AG04450 (cell line): ENCODE results near the gene PGF. TPM values are rescaled to one million over a fixed set of nuclear protein-coding genes. Genes with fewer than 3 reads are reported as not detected.

ENCODE experiments used
- CTCF ChIA-PET: fragments of 300-600, 350-600 bp; formaldehyde crosslinking; extraction: SDS; loops from one replicate; lab custom pipeline; 2022; ENCODE audit warnings: antibody characterized with exemption, inconsistent platforms; lab: Charles Lee
- POLR2A ChIA-PET: fragments of 350-600 bp; formaldehyde crosslinking; extraction: SDS; loops from one replicate; lab custom pipeline; 2021; ENCODE audit warnings: antibody characterized with exemption, inconsistent platforms; lab: Yijun Ruan, JAX
- DNase-seq: peaks from one replicate; pipeline ENCODE4 v3.0.0-alpha.2; 2011; ENCODE audit warnings: low read depth, low spot score
- H3K27ac ChIP-seq: one replicate; pipeline ENCODE4 v1.5.1; 2012; ENCODE audit warnings: low read depth, low read length, control low read depth
- H3K27me3 ChIP-seq: one replicate; pipeline ENCODE4 v1.6.0; 2012; ENCODE audit warnings: low read length; ENCODE audit not compliant: control insufficient read depth, insufficient read depth
- H3K4me3 ChIP-seq: 2 replicates; pipeline ENCODE4 v1.5.1; 2011; ENCODE audit warnings: mild to moderate bottlenecking, low read depth, low read length, control low read depth
- H3K9me3 ChIP-seq: 2 replicates; pipeline ENCODE4 v1.5.1; 2012; ENCODE audit warnings: low read length; ENCODE audit not compliant: control insufficient read depth, insufficient read depth
- polyA plus RNA-seq: library from polyadenylated mRNA; depleted of rRNA; stranded (reverse); fragments of >200 nt; gene quantifications from 2 replicates; pipeline ENCODE4 v1.2.3, GENCODE V29; 2011
- TF ChIP-seq, protein P1 (sequence below): IDR thresholded peaks from 2 replicates; pipeline ENCODE4 v1.5.1; 2011; ENCODE audit warnings: low read depth, low read length, control low read depth, inconsistent platforms

Gene PGF
- polyA plus RNA-seq, 1 experiment: 0.63 TPM

DNA sequence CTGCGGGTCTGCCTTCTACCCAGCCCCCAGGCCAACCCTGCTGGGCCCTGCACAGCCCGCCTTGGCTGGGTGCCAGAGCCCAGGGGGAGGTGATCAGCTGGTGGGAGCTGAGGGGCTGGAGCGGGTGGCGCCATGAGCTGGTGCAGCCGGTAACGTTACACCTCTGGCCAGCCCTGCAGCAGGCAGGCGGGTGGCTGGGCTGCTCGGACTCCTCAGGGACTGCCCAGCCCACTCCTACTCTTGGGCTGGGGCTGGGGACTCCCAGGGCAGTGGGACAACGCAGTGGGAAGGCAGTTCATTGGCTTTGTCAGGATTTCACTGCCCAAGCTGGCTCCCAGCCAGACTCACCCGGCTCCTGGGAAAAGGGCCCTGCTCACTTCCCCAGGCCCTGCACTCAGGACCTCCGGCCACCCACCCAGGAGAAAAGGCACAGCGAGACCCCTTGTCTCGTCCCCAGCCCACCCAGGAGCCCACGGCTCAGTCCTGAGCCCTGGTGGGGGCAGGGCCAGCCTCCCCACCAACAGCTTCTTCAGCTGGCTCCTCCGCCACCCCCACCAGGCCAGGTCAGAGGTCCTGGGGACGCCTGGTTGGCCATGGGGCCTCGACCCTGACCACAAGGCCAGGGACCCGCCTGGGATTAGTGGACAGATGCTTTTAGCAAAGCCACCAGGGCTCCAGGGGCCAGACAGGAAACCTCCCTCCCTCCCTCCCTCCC, 1.0 kb downstream of the PGF start:
- Histone ChIP-seq H3K4me3 (peak overlapping the region; percentile 13), H3K9me3 (no peaks in the 10 kb centered on the region; the same call in 1 of the 2 replicates), H3K27ac (no peak overlapping the region), H3K27me3 (peaks cover 16% of the 10 kb centered on the region)
- ChIA-PET CTCF (interaction anchor here (1.2 to 3.3 kb wide), 4 partner anchors 9 to 134 kb away, joined by 3 to 14 read pairs (median 5); no protein-coding TSS in a partner anchor), POLR2A (no interaction called here)
- TF ChIP-seq, protein P1, sequence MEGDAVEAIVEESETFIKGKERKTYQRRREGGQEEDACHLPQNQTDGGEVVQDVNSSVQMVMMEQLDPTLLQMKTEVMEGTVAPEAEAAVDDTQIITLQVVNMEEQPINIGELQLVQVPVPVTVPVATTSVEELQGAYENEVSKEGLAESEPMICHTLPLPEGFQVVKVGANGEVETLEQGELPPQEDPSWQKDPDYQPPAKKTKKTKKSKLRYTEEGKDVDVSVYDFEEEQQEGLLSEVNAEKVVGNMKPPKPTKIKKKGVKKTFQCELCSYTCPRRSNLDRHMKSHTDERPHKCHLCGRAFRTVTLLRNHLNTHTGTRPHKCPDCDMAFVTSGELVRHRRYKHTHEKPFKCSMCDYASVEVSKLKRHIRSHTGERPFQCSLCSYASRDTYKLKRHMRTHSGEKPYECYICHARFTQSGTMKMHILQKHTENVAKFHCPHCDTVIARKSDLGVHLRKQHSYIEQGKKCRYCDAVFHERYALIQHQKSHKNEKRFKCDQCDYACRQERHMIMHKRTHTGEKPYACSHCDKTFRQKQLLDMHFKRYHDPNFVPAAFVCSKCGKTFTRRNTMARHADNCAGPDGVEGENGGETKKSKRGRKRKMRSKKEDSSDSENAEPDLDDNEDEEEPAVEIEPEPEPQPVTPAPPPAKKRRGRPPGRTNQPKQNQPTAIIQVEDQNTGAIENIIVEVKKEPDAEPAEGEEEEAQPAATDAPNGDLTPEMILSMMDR: no peak
- DNase-seq: no peak

DNA sequence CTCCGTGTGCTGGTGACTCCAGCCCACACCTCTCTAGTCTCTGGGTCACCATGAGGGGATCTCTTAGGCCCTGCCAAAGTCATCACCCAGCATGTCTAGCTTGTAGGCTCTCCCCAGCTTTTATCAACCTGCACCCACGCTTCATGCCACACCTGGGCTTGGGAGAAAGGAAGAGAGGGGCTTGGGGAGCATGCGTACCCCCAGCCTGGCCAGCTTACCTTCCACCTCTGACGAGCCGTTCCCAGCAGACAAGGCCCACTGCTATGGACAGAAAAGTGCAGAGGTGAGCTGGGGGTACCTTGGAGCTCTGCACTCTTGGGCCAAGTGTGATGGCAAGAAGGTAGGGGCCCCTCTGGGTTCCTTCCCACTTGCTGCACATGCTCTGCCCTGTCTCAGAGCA, 1.7 kb downstream of the PGF start:
- Histone ChIP-seq H3K4me3 (no peak overlapping the region), H3K27ac (no peak overlapping the region), H3K27me3 (peaks cover 16% of the 10 kb centered on the region), H3K9me3 (no peaks in the 10 kb centered on the region; the same call in 1 of the 2 replicates)
- DNase-seq: no peak
- ChIA-PET CTCF (interaction anchor here (1.6 to 3.3 kb wide), 2 partner anchors 9 to 135 kb away, joined by 6 to 14 read pairs; no protein-coding TSS in a partner anchor), POLR2A (no interaction called here)
- TF ChIP-seq, protein P1: no peak

DNA sequence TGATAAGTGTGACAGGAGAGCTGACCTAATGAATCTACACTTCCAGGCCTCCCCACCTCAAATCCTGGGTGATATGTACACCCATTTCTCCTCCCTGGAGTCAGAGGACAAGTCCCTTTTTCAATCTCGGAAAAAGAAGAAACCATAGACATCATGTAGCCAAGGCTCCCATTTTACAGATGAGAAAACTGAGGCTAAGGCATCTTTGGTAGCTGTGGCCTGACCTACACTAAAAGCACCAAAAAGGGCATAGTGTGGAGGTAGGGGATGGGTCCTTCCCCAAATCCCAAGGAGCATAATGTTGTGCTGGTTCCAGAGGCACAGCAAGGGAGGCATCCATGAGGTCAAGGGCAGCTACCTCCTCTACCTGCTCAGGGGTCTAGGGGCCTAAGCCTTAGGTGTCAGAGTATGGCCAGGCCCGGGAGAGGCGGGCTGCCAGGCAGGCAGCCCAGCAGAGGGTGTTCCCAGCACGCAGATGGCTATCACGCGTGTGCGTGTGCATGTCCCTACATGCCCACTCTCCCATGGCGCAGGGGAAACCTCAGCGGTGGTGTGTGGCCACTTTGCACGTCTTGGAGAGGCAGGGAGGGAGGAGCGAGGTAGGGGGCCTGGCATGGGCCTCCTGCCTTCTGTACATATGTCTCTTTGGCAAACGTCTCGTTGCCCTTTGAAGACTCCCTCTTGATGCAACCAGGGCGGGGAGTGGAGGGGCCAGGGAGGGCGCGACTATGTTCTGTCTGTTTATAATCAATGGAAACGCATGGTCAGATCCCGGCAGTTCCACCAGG, 2.5 kb downstream of the PGF start:
- H3K4me3 ChIP-seq: no peak overlapping the region
- CTCF ChIA-PET: interaction anchor here (1.6 to 3.3 kb wide), 2 partner anchors 8 to 136 kb away, joined by 6 to 14 read pairs; no protein-coding TSS in a partner anchor
- DNase-seq: no peak

DNA sequence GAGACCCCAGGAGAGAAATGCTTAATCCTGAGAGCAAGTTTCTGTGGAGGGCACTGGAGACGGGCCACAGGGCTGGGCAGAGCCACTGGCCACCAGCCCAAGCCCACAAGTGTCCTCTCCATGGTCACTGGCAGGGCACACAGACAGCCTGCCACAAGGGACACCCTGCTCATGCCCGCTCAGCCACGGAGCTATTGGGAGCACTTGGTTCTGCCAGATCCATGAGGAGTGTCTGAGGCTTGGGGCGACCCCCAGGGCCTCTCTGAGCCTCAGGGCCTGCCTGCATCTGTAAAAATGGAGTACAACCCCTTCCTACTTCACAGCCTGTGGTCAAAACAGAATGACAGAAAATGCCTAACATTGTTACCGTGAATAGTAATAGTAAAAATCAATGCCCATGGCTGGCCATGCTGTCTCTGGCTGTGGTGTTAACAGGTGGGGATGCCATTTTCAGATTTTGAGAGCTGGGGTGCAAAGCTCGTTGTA, 3.2 kb downstream of the PGF start:
- no peak overlapping the region for H3K4me3 ChIP-seq
- H3K9me3 ChIP-seq: no peaks in the 10 kb centered on the region; the same call in 1 of the 2 replicates
- ChIA-PET CTCF (interaction anchor here (1.5 to 3.3 kb wide), 2 partner anchors 91 to 136 kb away, joined by 4 to 14 read pairs; no protein-coding TSS in a partner anchor), POLR2A (no interaction called here)
- TF ChIP-seq, protein P1: no peak
- DNase-seq: no peak
- H3K27me3 ChIP-seq: peaks cover 8% of the 10 kb centered on the region
- H3K27ac ChIP-seq: no peak overlapping the region

More for the DNA sequence above, 2.5 kb downstream of the PGF start:
- POLR2A ChIA-PET: no interaction called here
- H3K9me3 ChIP-seq: no peaks in the 10 kb centered on the region; the same call in 1 of the 2 replicates
- TF ChIP-seq, protein P1: no peak
- H3K27me3 ChIP-seq: peaks cover 12% of the 10 kb centered on the region
- H3K27ac ChIP-seq: no peak overlapping the region
